Measurements from ENCODE around the gene ABCF2.

DNA sequence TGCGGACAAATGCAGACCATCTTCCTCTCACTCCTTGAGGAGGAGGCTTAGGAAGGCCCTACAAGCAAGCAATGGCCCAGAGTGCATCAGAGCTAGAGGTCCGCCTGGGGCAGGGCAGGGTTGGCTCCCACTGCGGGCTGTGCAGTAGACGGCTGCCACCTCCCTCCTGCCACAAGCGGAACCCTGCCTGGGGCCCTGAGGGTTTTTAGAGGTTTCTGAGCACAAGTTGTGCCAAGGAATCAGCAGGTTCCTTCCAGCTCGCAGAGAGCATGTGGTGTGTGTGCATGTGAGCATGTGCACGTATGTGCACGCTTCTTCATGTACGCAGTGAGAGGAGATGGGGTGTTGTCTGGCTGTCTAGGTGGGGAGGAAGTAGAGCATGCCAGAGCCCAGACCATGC, 47.4 kb upstream of the ABCF2 start:
- TF ChIP-seq, protein P1, sequence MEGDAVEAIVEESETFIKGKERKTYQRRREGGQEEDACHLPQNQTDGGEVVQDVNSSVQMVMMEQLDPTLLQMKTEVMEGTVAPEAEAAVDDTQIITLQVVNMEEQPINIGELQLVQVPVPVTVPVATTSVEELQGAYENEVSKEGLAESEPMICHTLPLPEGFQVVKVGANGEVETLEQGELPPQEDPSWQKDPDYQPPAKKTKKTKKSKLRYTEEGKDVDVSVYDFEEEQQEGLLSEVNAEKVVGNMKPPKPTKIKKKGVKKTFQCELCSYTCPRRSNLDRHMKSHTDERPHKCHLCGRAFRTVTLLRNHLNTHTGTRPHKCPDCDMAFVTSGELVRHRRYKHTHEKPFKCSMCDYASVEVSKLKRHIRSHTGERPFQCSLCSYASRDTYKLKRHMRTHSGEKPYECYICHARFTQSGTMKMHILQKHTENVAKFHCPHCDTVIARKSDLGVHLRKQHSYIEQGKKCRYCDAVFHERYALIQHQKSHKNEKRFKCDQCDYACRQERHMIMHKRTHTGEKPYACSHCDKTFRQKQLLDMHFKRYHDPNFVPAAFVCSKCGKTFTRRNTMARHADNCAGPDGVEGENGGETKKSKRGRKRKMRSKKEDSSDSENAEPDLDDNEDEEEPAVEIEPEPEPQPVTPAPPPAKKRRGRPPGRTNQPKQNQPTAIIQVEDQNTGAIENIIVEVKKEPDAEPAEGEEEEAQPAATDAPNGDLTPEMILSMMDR (conservative IDR thresholded peaks at IDR 0.05; ENCODE audit: low read depth, low read length) = no peak
- TF ChIP-seq POLR2A (IDR thresholded peaks at IDR 0.05; ENCODE audit: low read depth, low read length) = no peak
- TF ChIP-seq, protein P2, sequence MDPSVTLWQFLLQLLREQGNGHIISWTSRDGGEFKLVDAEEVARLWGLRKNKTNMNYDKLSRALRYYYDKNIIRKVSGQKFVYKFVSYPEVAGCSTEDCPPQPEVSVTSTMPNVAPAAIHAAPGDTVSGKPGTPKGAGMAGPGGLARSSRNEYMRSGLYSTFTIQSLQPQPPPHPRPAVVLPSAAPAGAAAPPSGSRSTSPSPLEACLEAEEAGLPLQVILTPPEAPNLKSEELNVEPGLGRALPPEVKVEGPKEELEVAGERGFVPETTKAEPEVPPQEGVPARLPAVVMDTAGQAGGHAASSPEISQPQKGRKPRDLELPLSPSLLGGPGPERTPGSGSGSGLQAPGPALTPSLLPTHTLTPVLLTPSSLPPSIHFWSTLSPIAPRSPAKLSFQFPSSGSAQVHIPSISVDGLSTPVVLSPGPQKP (IDR thresholded peaks at IDR 0.05; ENCODE audit: borderline replicate concordance, low read depth, low read length) = no peak
- TF ChIP-seq FOS (IDR thresholded peaks at IDR 0.05; ENCODE audit: low read depth, low read length) = no peak
- no peak for TF ChIP-seq RAD21 (IDR thresholded peaks at IDR 0.05; ENCODE audit: low read length)
- no peak for TF ChIP-seq NFE2L2 (IDR thresholded peaks at IDR 0.05; ENCODE audit: low read depth, low read length)
- TF ChIP-seq RFX5 (IDR thresholded peaks at IDR 0.05; ENCODE audit: low read depth, low read length) = no peak
- no peak for TF ChIP-seq MAZ (IDR thresholded peaks at IDR 0.05; ENCODE audit: borderline replicate concordance, low read depth, low read length)

Data from IMR-90 (cell line).